Hepatocyte (in vitro differentiated cells): ENCODE data around the gene FARSA.

ENCODE experiments used
- EZH2 ChIP-seq: fragments of 200-600 bp; sonication (generic); IDR thresholded peaks from 2 replicates; pipeline ENCODE4 v1.6.1; 2016; ENCODE audit warnings: antibody characterized with exemption, mild to moderate bottlenecking, borderline replicate concordance
- EZH2phosphoT487 ChIP-seq: fragments of 200-600 bp; sonication (generic); IDR thresholded peaks from one replicate; pipeline ENCODE4 v1.6.1; 2018; ENCODE audit warnings: antibody characterized with exemption, mild to moderate bottlenecking, low read depth, moderate library complexity; ENCODE audit not compliant: unreplicated experiment, severe bottlenecking
- TF ChIP-seq, protein P1 (sequence below): fragments of 200-600 bp; sonication (generic); IDR thresholded peaks from 2 replicates; pipeline ENCODE4 v1.5.1; 2016; ENCODE audit warnings: antibody characterized with exemption, mild to moderate bottlenecking; ENCODE audit not compliant: poor library complexity

DNA sequence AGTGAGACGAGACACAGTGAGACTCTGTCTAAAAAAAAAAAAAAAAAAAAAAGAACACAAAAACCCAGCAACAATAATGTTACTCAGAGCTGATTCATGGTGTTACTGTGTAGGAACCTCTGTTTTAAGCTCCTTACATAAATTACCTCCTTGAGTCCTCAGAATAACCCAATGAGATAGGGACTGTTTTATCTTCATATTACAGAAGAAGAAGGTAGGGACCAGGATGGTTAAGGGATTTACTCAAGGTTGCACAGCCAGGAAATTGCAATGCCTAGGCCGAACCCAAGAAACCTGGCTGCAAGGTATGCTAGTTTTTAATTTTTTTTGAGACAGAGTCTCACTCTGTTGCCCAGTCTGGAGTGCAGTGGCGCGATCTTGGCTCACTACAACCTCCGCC, 34.4 kb upstream of the FARSA start:
- TF ChIP-seq EZH2 (no peak), EZH2phosphoT487 (no peak)
- TF ChIP-seq, protein P1, sequence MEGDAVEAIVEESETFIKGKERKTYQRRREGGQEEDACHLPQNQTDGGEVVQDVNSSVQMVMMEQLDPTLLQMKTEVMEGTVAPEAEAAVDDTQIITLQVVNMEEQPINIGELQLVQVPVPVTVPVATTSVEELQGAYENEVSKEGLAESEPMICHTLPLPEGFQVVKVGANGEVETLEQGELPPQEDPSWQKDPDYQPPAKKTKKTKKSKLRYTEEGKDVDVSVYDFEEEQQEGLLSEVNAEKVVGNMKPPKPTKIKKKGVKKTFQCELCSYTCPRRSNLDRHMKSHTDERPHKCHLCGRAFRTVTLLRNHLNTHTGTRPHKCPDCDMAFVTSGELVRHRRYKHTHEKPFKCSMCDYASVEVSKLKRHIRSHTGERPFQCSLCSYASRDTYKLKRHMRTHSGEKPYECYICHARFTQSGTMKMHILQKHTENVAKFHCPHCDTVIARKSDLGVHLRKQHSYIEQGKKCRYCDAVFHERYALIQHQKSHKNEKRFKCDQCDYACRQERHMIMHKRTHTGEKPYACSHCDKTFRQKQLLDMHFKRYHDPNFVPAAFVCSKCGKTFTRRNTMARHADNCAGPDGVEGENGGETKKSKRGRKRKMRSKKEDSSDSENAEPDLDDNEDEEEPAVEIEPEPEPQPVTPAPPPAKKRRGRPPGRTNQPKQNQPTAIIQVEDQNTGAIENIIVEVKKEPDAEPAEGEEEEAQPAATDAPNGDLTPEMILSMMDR = no peak
